Glomerular endothelial cell (primary cell): ENCODE data around the gene WDPCP. TPM values are rescaled to one million over a fixed set of nuclear protein-coding genes. Genes with fewer than 3 reads are reported as not detected.

Experiments
- total RNA-seq: library from RNA; depleted of rRNA; stranded (reverse); fragments of >200 nt; gene quantifications from 2 replicates; pipeline ENCODE4 v1.2.3, GENCODE V29; 2015

The WDPCP gene
- total RNA-seq, 1 donor from 2014 or later, result 7.0 TPM

Other genes with a start within 250 kb of the WDPCP start
- gene MDH1, start 486 bp upstream of the WDPCP start, total RNA-seq, result 124 and 135 TPM in 2 replicates